Measurements from ENCODE around the gene HYLS1.

GRCh38 chr11:125923633-125924032 is 36.2 kb downstream of the HYLS1 start:
- TF ChIP-seq SP1 (IDR thresholded peaks at IDR 0.05) (no peak), FOXK2 (IDR thresholded peaks at IDR 0.05) (no peak), TARDBP (IDR thresholded peaks at IDR 0.05) (no peak), HDGF (IDR thresholded peaks at IDR 0.05; ENCODE audit: borderline replicate concordance) (no peak), ELF4 (IDR thresholded peaks at IDR 0.05) (no peak), ARNT (IDR thresholded peaks at IDR 0.05) (no peak), LEF1 (IDR thresholded peaks at IDR 0.05; ENCODE audit: borderline replicate concordance) (no peak), BHLHE40 (IDR thresholded peaks at IDR 0.05; ENCODE audit: borderline replicate concordance) (no peak), FOXM1 (IDR thresholded peaks at IDR 0.05; ENCODE audit: borderline replicate concordance) (no peak), SUZ12 (IDR thresholded peaks at IDR 0.05) (no peak)

Measured in HEK293T (cell line).